Mammary epithelial cell (primary cell): ENCODE data around the gene MYO1F.

Experiments
- EZH2 ChIP-seq: IDR thresholded peaks from 2 replicates; pipeline ENCODE4 v1.6.1; 2012; ENCODE audit warnings: low read length, inconsistent platforms, borderline replicate concordance
- TF ChIP-seq, protein P1 (sequence below), 2 donors: IDR thresholded peaks in 1 of 2; conservative IDR thresholded peaks in 1 of 2; 2 replicates each; pipeline ENCODE4 v1.5.1; 2011 to 2012; ENCODE audit warnings: inconsistent platforms in 2 of 2, low read length in 2 of 2, mild to moderate bottlenecking in 2 of 2, control low read depth in 1 of 2, low read depth in 1 of 2; ENCODE audit not compliant: insufficient read depth in 1 of 2; ENCODE audit errors: extremely low read depth in 1 of 2

DNA sequence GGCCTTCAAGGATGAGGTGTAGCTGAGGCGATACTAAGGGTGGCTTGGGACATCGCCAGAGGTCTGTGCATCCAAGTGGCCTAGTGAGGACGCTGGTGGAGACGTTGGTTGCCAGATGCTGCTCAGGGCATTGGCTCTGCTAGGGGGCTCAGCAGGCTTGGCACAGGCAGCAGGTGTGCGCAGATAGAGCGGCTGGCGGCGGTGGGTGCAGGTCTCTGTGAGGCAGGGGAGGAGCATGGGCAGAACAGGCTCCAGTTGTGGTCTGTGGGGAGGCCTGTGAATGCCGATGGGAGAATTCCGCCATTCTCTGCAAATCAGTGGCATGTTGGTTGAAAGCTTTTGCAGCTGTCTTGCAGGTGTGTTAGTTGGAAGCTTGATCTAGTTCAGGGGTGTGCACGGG, 96.0 kb downstream of the MYO1F start:
- TF ChIP-seq, protein P1, sequence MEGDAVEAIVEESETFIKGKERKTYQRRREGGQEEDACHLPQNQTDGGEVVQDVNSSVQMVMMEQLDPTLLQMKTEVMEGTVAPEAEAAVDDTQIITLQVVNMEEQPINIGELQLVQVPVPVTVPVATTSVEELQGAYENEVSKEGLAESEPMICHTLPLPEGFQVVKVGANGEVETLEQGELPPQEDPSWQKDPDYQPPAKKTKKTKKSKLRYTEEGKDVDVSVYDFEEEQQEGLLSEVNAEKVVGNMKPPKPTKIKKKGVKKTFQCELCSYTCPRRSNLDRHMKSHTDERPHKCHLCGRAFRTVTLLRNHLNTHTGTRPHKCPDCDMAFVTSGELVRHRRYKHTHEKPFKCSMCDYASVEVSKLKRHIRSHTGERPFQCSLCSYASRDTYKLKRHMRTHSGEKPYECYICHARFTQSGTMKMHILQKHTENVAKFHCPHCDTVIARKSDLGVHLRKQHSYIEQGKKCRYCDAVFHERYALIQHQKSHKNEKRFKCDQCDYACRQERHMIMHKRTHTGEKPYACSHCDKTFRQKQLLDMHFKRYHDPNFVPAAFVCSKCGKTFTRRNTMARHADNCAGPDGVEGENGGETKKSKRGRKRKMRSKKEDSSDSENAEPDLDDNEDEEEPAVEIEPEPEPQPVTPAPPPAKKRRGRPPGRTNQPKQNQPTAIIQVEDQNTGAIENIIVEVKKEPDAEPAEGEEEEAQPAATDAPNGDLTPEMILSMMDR (conservative IDR thresholded peaks at IDR 0.05 in 1 of 2, IDR thresholded peaks at IDR 0.05 in 1 of 2; ENCODE audit: extremely low read depth in 1 of 2, insufficient read depth in 1 of 2, low read depth in 1 of 2, low read length in 2 of 2) = no peak
- TF ChIP-seq EZH2 = no peak
